Superior temporal gyrus (tissue), 1 donor: Measurements from ENCODE around the gene DGCR6.
"Not testable (repeated sequence)": the region's sequence is repeated elsewhere in the genome, so short reads cannot be mapped to it uniquely, and the experiment has no call there.

Experiments
- DNase-seq: peaks from one replicate; pipeline ENCODE4 v3.0.0-alpha.2; 2016; ENCODE audit errors: extremely low spot score

DGCR6 gene

DNA sequence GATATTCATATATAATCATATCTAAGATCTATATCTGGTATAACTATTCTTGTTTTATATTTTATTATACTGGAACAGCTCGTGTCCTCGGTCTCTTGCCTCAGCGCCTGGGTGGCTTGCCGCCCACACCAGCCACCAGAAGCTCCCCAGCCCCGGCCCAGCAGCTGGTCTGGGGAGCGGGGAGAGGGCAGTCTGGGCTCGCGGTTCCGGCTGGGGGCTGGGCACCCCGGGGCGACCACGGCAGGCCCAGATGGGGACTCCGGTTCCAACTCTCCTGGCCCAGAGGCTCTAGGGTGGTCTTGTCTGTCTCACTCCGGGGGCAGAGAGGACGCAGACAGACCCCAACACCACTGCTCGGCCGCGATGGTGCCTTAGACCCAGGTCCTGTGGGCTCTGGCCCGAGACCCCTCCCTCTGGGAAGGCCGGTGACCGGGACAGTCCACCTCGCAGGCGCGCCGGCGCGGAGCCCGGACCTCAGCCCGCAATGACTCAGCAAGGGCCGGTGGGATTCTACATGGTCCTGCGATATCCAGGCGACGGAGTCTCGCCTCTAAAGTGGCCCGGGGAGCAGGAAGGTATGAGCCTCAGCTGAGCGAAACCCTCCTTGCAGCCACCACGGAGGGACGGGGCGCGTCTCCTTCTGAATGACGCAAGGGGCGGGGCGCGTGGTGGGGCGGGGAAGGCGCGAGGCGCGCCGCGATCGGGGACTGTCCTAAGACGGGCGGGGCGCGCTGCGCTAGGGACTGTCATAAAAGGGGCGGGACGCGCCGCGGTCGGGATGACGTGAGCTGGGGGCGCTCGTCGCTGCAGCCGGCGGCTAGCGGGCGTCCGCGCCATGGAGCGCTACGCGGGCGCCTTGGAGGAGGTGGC lies at the start of gene DGCR6:
TSS of gene DGCR6 (plus strand) at position 781 of the 870 bp plus-strand sequence. CDS start at position 836, 55 bp downstream.
- DNase-seq = no peak

DNA sequence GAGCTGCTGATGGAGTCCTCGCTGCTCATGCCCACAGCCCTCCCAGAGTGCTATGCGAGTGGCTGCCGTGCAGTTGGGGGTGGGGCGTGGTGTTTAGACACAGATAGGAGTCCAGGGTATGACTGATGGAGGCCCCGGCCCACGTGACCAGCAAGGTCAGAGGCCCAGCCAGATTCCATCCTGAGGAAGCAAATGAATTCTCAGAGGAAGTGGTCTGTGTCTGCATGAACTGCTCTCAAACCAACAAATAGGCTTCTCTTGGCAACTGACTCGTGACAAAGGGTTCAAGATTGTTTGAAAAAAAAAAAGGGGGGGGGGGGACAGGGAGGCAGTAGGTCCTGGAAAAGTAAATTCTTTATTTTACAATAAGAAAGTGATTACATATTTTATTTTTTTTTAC lies 46.8 kb upstream of the DGCR6 start:
- not testable (repeated sequence) for DNase-seq

DNA sequence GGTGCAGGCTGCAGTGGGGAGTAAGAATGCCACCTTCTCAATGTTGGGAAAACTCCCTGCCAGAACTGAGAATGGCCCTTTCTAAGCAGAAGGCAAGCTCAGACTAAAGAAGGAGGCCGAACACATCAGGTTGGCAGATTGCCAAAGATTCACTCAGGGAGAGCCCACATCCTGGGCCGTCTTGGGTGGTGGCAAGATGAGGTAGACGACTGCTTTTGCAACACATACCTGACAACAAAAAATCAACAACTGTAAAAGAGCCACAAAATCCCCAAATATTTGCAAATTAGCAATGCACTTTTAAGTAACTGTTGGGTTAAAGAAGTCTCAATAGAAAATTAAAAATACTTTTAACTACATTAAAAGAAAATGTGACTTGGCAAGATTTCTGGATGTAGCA lies 24.9 kb upstream of the DGCR6 start:
- DNase-seq = not testable (repeated sequence)

DNA sequence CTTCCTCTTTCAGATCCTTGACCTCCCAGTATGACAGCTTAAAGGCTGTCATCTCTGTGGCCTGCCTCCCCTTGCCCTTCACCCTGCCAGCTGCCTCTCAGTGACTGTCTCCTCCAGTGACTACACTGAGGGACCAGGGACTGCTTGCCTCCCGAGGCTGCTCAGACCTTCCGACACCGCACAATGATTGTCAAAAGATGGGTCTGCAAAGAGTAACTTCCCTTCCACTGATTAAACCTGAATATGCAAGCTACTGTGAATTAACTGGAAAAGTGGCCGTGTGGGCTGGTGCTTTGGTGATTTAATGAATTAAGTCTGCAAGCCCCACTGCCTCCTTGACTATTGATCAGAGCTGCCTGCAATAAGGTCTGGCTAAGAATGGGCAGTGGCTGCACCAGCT lies 21.7 kb upstream of the DGCR6 start:
- not testable (repeated sequence) for DNase-seq

DNA sequence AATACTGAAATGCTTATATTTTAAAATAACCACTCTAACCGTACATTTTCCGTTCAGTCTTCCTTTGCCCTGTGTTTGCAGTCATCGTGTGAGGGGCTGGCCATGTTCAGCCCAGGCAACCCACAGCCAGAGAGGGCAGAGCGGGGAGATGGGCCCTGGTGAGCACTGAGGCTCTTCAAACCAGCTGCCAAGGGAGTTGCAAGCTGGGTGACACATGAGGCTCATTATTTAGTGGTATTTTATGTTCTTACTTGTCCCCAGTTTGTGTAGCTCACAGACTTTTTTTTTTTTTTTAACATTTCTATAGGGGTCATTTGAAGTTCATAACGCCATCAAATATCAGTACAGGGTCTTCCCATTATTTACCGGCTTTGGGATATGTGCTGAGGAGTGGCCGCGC lies 18.0 kb upstream of the DGCR6 start:
- no peak for DNase-seq

DNA sequence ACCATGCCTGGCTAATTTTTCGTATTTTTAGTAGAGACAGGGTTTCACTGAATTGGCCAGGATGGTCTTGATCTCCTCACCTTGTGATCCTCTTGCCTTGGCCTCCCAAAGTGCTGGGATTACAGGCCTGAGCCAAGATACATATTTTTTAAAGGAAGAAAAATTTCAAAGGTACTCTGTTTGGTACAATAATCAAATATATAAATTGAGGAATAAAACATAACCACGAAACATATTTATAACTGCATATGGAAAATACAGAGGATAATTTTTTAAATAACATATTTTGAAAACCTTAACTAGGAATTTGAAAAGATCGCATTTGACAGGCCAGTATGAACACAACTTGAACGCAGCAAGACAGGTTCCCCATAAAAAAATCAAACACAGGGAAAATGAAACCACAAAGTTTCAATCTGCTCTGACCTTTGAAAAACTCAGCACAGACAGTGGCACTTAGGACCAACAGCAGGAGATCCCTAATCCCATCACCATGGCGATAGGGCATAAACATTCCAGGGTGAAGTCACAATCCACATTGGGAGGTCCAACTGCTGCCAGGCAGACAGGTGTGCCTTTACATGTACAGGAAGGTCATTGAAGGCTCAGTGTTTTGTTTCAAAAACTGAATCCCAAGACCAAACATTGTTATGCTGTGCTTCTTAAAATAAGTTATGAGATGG lies 15.5 kb upstream of the DGCR6 start:
- DNase-seq = not testable (repeated sequence)

DNA sequence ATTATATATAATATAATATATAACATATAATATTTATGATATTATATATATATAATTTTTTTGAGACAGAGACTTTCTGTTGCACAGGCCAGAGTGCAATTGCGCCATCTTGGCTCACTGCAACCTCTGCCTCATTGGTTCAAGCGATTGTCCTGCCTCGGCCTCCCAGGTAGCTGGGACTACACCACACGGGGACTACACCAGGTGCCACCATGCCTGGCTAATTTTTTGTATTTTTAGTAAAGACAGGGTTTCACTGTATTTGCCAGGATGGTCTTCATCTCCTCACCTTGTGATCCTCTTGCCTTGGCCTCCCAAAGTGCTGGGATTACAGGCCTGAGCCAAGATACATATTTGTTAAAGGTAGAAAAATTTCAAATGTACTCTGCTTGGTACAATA lies 12.3 kb upstream of the DGCR6 start:
- DNase-seq = not testable (repeated sequence)

DNA sequence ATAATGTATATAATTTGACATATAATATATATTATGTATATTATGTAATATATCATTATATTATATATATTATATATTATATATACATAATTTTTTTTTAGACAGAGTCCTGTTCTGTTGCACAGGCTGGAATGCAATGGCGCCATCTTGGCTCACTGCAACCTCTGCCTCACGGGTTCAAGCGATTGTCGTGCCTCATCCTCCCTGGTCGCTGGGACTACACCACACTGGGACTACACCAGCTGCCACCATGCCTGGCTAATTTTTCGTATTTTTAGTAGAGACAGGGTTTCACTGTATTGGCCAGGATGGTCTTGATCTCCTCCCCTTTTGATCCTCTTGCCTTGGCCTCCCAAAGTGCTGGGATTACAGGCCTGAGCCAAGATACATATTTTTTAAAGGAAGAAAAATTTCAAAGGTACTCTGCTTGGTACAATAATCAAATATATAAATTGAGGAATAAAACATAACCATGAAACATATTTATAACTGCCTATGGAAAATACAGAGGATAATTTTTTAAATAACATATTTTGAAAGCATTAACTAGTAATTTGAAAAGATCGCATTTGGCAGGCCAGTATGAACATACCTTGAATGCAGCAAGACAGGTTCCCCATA lies 10.0 kb upstream of the DGCR6 start:
- DNase-seq = not testable (repeated sequence)

DNA sequence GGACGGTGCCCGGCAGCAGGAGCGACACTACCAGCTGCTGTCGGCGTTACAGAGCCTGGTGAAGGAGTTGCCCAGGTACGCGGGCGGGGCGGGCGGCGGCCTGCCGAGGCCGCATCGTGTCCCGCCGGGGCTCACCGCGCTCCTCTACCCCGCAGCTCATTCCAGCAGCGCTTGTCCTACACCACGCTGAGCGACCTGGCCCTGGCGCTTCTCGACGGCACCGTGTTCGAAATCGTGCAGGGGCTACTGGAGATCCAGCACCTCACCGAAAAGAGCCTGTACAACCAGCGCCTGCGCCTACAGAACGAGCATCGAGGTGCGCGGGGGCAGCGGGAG lies 258 bp downstream of the DGCR6 start:
- DNase-seq = not testable (repeated sequence)

DNA sequence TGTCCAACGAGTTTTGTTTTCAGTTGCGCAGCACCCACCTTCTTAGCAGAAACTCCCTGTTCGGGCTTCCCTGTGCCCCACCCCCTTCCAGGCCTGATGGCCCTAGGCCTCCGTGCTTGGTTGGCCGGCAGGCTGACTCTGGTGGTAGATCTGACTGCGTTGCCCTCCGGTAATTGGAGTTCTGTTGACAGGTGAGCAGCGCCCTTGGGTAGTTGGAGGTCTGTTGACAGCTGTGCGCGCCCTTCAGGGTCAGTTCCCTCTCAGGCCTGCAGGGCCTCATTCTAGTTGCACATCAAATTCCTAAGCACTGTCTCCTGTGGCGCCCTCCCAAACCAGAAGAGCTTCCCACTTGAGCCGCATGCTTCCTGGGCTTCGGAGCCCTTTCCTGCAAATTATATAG lies 776 bp downstream of the DGCR6 start:
- DNase-seq = no peak

DNA sequence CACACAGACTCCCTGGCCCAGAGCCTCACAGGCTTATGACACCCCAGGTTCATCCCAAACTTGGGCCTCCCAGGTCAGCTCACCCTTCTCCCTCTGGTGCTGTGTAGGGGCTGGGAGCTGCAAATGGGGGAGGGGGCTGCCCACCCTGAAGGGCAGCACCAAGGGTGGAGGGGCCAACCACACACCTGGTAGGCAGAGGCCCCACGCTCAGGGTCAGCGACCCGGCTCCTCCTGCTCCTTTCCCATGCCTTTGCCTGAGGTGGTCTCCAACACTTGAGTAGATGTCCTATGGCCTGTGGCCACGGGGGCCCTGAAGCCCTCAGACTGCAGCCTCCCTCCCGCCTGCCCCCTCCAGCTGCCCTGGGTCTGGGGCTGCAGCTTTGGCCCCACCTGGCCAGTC lies 3.4 kb downstream of the DGCR6 start:
- DNase-seq = no peak

DNA sequence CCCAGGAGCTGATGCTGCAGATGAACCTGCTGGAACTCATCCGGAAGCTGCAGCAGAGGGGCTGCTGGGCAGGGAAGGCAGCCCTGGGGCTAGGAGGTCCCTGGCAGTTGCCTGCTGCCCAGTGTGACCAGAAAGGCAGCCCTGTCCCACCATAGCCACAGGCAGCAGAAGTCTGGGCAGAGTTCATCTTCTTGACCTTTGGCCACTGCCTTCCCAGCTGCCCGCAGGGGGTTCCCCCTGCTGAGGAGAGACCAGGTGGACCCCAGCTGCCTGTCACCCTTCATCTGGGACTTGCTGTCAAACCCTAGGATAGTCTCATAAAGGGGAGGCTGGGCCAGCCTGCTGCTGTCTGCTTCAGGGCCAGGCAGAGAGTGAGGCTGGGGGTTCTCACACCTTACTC lies 5.4 kb downstream of the DGCR6 start:
- not testable (repeated sequence) for DNase-seq

DNA sequence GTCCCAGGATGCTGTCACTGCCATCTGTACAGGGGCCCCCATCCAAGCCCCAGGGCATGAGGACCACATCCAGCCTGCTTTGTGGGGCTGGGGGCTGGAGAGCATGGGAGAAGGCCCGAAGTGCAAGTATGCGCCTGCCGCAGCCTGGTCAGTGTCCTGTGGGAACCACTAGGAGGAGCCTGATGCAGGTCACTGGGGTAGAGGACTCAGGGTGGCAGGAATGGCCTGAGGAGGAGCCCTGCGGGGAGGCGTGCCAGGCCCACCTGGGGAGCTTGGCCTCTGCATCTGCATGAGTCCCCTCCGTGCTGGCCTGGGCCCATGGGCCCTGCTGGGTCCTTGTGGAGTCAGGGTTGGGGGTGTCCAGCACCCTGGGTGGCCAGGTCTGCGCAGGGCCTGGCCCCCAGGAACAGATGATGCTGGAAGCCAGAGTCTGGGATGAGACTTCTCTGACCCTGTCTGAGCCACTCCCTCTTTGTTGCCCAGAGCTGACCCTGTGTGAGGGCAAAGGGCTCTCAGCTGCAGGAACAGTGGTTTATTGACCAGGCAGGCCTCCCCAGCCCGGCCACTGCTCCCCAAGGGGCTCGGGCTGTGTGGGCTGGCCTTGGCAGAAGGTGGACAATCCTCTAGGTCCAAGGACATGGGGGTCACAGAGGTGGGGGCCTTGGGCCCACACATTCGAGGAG lies 6.3 kb downstream of the DGCR6 start:
- not testable (repeated sequence) for DNase-seq

DNA sequence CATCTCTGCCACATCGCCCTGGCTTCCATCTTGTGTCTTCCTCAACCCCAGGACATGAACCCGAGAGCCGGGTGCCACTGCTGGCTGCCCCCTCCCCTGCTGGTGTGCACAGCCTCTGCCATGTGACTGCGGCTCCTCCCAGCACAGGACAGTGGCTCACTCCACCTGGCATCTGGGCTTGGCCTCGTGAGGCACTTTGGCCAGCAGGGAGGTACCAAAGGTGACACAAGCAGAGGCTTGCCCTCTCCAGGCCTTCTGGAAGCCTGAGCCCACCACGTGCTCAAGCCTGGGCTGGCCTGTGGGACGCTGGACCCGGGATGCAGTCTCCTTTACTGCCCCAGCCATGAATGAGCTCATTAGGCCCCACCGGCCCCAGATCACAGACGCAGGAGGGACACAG lies 8.4 kb downstream of the DGCR6 start:
- not testable (repeated sequence) for DNase-seq

DNA sequence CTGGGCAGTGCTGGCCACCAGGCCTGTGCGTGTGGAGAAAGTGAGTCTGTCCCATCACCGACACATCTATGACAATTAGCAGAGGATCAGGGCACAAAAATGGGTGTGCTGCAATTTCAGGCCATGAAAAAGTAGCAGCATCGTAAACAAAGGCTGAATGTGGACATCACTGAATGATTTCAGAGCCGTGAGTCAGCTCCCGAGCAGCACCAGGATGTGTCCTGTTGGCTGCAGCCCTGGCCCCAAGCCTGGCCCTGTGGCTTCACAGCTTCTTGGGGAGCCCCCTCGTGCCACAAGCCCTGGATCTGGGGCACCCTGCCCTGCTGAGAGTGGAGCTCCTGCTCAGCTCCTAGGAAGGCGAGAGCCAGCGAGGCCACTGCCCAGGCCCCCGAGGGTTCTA lies 9.4 kb downstream of the DGCR6 start:
- DNase-seq = not testable (repeated sequence)

DNA sequence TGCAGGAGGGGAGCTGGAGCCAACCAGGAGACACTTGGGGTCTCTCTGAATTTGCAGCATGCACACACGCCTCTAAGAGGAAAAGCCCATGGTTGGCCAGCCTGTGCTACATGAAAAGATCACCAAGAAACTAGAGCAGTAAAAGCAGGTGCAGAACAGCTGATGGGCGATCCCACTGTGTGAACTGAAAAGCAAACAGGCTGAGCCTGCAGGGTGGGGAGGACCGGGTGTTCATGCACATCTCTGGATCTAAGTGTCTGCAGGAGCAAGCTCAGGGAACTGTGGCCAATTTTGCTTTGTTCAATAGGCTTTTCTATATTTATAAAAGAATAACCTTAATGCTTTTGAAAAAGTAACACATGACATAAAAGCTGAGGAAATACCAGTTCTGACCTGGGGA lies 11.7 kb downstream of the DGCR6 start:
- DNase-seq = not testable (repeated sequence)

DNA sequence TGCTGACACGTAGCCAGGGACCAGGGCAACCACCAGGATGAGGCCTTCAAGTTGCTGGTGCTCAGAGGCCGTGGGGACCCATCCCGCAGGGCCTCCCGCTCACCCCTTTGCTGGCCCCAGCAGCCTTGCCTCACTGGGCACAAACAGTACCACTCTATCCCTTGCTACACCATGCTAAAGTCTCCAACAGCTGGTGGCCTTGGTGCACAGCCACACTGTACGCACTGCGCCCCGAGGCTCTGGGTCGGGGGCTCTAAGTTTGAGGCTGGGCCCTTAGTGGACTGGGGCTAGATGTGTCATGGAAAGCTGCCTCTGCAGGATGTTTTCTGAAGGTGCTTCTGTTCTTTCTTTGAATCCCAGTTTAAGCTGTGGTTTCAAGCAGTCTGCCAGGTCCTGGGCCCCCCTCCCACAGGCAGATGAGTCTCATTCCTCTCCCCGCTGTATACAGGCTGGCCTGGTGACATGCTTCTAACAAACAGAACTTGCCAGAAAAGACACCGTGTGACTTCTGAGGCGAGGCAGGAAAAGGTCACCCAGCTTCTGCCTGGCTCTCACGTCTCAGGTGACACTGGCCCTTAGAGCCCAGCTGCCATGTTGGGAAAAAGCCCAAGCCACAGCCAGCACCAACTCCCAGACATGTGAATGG lies 14.3 kb downstream of the DGCR6 start:
- DNase-seq = not testable (repeated sequence)

DNA sequence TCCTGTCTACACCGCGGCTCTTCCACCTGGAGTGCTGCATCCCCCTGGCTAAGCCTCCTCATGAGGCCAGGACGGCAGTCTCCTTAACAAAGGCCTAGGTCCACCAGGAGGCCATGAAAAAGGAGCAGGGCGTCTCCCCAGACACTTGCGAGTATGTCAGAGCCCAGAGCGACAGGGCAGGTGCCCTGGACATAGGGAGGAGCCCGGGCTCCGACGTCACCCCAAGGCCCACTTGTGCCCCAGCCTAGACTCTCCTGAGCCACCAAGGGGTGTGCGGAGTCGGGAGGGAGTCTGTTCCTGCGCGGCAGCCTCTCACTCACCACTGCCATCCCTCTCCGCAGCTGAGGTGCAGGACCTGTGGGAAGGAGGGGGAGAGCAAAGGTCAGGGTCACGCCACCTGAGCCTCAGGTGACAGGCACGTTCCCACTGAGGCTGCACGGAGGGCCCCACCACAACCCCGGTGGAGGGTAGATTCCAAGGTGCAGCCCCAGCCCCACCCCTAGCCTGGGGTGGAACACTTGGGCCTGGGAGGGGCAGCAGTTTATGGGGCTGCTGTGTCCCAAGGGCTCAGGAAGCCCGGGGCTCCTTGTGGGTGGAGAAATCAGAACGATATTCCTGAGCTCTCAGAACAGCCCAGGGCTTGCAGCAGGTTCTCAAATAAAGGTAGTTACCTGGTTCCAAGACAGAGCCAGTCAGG lies 19.4 kb downstream of the DGCR6 start:
- no peak for DNase-seq

DNA sequence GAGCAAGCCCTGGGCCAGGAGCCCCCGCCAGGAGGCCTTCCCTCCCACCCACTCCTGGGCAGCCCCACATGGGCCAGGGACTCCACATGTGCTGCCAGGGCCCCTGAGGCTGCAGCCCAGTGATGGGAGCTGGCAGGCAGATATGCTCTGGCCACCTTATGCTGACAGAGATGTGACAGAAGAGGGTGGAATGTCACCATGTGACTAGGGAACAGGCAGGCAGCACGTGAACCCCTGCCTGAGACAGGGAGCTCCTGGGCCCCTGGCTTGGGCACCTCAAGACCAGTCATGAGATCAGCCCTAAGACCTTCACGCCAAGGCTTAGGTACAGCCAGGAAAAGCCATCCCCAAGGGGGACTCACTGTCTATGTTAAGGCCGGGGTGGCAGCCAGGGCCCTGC lies 20.9 kb downstream of the DGCR6 start:
- DNase-seq = no peak

DNA sequence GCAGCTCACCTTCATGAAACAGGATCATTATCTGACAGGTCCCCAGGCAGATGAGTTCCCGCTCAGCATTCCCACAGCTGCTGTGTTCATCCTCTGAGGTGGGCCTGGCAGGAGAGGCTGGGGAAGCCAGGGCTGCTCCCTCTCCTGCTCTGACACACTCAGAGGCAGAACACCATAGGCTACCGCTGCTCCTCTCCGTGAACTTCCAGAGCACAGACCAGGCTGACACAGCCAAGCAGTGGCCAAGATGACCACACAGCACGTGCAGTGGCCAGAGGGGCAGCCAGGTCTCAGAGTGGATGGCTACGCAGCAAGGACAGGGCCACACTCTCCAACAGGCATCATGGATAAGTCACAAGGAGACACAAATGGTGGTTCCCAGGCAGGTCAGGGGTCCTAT lies 21.5 kb downstream of the DGCR6 start:
- no peak for DNase-seq

DNA sequence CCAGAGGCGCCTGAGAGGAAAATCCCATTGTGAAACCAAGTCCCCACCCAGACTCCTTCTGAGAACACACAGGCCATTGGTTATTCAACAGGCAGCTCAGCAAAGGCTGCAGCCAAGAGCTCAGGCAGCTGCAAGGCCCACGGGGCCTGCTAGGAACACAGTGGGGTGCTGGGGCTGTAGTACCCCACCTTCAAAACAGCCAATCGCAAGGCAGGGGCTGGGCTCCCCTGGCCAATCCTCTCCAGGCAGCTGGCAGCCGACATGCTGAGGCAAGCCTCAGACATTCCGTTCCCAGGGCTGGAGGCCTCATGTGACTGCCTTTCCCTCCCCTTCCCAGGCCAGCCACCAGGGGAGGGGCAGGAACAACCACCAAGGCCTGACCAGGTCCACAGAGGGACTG lies 23.3 kb downstream of the DGCR6 start:
- DNase-seq = no peak
